Femur (tissue), 1 donor: Measurements from ENCODE around the gene RANBP1.

Source experiments
- DNase-seq: peaks from one replicate; pipeline ENCODE4 v3.0.0-alpha.2; 2017

Gene RANBP1

GRCh38 chr22:20175597-20175900 is 59.6 kb downstream of the RANBP1 start:
- no peak for DNase-seq

- DNase-seq, result no peak
Measured at GRCh38 chr22:20176421-20177085, 60.6 kb downstream of the RANBP1 start.
